AG09309 (cell line): ENCODE measurements around the gene KIAA0513.
"Not testable (repeated sequence)": the region's sequence is repeated elsewhere in the genome, so short reads cannot be mapped to it uniquely, and the experiment has no call there.

Source experiments
- DNase-seq: peaks from one replicate; pipeline ENCODE4 v3.0.0-alpha.2; 2010; ENCODE audit warnings: low read depth
- H3K4me3 ChIP-seq: 2 replicates; pipeline ENCODE4 v1.5.1; 2011; ENCODE audit warnings: mild to moderate bottlenecking, low read depth, low read length, moderate library complexity; ENCODE audit not compliant: control insufficient read depth
- TF ChIP-seq, protein P1 (sequence below): IDR thresholded peaks from 2 replicates; pipeline ENCODE4 v1.5.1; 2011; ENCODE audit warnings: mild to moderate bottlenecking, low read depth, low read length, inconsistent platforms; ENCODE audit not compliant: insufficient read depth, control insufficient read depth; ENCODE audit errors: missing control alignments

KIAA0513 gene

DNA sequence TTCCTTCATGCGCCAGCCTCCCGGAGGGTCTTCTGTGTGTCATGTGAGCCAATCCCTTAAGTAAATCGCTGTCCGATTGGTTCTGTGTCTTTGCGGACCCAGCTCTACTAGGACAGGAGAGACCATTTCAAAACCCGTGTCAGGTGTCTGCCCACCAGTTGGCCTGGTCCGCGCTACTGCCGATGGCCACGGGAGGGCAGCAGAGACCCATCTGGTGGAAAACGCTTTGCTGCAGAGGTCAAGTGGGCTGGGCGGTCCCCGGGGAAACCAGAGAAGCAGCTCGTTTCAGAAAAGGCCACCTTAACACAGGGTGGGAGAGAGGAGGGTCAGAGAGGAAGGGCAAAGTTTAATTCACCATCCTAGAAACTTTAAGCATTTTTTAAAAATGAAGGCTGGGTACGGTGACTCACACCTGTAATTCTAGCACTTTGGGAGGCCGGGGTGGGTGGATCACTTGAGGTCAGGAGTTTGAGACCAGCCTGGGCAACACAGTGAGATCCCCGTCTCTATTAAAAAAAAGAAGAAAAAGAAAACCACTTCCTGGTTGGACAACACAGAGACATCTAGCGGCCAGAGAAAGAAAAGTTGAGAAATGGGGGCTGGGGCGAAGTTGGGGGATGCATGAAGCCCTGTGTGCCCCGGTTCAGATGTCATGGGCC is 87.4 kb downstream of the KIAA0513 start:
- H3K4me3 ChIP-seq, result no peak overlapping the region
- peak; percentile 29 for DNase-seq
- TF ChIP-seq, protein P1, sequence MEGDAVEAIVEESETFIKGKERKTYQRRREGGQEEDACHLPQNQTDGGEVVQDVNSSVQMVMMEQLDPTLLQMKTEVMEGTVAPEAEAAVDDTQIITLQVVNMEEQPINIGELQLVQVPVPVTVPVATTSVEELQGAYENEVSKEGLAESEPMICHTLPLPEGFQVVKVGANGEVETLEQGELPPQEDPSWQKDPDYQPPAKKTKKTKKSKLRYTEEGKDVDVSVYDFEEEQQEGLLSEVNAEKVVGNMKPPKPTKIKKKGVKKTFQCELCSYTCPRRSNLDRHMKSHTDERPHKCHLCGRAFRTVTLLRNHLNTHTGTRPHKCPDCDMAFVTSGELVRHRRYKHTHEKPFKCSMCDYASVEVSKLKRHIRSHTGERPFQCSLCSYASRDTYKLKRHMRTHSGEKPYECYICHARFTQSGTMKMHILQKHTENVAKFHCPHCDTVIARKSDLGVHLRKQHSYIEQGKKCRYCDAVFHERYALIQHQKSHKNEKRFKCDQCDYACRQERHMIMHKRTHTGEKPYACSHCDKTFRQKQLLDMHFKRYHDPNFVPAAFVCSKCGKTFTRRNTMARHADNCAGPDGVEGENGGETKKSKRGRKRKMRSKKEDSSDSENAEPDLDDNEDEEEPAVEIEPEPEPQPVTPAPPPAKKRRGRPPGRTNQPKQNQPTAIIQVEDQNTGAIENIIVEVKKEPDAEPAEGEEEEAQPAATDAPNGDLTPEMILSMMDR, result peak; percentile 100

DNA sequence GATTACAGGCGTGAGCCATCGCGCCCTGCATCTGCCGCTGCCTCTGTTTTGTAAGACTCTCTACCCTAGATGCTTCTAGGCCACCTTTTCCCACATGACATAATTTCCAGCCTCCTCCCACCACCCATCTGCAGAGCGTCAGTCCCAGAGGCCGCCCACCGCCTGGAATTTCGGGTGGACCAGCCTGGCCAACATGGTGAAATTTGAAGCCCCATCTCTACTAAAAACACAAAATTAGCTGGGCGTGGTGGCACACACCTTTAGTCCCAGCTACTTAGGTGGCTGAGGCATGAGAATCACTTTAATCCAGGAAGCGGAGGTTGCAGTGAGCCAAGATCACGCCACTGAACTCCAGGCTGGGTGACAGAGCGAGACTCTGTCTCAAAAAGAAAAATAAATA is 89.8 kb downstream of the KIAA0513 start:
- TF ChIP-seq, protein P1, result no peak
- no peak overlapping the region for H3K4me3 ChIP-seq
- no peak for DNase-seq

DNA sequence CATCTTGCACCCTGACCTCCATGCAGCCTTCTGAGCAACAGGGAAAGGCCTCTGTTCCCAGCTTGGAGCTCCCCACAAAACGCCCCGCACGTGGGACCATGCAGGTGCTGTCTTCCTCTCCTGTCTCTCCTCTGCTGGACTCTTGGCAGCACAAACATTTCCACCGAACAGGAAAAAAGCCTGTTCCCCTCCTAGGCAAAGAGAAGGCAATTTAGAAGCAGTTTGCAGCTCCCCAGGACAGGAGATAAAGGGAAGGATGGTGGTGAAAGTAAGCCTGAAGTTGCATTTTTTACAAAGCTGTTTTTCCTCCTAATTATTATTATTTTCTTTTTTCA is 92.4 kb downstream of the KIAA0513 start:
- no peak overlapping the region for H3K4me3 ChIP-seq
- TF ChIP-seq, protein P1, result no peak
- DNase-seq, result no peak

DNA sequence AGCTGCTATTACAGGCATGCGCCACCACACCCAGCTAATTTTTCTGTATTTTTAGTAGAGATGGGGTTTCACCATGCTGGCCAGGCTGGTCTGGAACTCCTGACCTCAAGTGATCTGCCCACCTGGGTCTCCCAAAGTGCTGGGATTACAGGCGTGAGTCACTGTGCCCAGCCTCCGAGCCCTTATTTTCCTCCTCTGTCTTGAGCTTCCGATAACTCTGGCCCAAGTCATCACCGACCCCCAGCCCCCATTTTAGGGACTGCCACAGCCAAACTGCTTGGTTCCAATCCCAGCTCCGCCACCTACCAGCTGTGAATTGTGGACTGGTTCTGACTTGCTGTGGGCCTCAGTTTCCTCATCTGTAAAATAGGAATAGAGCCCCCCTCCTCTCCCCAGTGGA is 95.8 kb downstream of the KIAA0513 start:
- not testable (repeated sequence) for DNase-seq, H3K4me3 ChIP-seq

DNA sequence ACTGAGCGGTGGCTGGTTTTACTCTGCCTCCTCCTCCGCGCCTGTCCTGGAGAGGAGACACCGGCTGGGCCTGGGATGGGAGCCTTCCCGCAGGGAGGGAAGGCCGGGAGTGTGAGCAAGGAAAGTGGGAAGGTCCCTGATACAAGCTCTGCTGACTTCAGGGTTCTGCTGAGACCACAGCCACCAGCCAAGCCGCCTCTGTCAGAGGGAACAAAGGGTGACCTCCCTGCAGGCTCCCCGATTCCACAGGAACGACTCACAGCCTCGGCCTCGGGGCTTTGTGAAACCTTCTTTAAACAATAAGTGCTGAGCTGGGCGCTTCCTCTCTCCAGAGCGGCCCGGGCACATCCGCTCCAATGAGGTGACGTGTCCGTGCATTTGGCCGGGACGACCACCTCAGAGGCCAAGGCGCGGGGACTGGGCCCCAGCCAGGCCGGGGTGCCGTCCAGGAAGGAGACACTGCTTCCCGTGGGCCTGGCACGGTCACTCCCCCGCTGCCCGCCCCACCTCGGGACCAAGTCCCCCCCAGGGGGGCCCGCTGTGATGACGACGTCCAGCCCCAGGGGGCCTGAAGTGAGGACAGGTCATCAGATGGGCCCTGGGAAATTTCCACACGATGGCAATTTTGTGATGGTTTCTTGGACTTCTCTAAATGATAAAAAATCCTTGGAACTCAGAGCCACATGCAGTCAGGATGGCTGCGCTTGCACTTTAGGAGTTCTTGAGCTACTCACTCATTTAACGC is 96.5 kb downstream of the KIAA0513 start:
- H3K4me3 ChIP-seq, result no peak overlapping the region
- peak; percentile 48 for DNase-seq
- TF ChIP-seq, protein P1, result no peak

DNA sequence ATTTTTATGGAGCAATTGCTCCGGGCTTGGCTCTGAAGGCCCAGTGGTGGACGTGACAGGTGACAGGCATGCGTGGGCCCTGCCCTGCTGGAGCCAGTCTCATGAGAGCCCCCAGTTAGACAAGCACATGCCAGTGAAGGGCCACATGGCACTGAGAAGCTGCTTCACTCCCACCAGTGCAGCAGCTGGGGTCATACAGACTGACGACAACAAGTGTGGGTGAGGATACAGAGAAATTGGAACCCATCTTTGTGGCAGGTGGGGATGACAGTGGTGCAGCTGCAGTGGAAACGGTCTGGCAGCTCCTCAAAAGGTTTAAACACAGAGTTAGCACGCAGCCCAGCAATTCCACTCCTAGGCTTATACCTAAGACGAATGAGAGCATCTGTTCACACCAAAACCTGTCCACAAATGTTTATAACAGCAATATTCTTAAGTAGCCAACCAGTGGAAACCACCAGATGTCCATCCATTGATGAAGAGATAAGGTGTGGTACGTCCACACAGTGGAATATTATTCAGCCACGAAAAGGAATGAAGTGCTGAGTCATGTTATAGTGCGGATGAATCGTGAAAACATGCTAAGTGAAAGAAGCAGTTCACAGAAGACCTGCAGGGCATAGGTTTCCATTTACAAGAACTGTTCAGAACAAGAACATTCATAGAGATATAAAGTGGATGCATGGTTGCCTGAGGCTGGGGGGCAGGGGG is 97.2 kb downstream of the KIAA0513 start:
- H3K4me3 ChIP-seq, result no peak overlapping the region
- TF ChIP-seq, protein P1, result no peak
- DNase-seq, result no peak

DNA sequence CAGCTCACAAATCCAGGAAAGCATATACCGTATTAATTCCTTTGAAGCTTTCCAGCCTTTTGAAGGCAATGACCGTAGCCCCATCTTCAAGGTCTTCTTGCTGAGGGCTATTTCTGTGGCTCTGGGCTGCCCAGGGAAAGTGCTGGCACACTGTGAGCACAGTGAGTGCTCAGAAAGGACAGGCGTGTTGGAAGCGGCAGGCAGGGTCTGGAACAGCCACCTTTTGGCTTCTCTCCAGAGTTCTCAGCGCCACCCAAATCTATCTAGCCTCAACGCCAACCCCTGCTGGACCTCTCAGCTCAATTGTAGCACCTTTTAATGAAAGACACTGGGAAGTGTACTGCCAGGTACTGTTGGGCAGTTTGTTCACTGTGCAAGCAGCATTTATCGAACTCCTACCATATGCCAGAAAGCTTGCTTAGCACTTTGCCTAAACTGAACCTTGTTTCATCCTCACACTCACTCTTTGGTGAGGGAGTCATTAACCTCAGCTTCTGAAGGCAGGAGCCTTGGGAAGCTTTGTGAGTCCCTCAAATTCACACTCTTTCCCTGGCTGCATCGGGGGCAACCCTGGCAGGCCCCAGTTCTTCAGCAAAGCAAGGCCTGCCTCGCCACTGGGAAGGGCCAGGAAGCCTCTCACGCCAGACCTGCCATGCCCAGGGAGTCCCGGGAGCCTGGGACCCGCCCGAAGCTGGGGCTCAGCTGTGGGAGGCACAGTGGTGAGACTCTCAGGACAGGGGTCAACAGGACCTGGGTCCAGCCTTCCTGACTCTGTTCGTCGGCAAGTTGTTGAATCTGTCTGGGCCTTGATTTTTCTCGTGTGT is 98.2 kb downstream of the KIAA0513 start:
- DNase-seq, result no peak
- no peak overlapping the region for H3K4me3 ChIP-seq
- TF ChIP-seq, protein P1, result no peak
